GM18498 (cell line): ENCODE data around the gene SLC28A3.

ENCODE experiments used
- ATAC-seq: cut with Tn5 transposase; IDR thresholded peaks from one replicate; pipeline ENCODE4 v1.9.1; 2021; ENCODE audit warnings: mild to moderate bottlenecking, moderate library complexity; ENCODE audit not compliant: unreplicated experiment

The SLC28A3 gene

GRCh38 chr9:84301851-84302250 lies 38.7 kb downstream of the SLC28A3 start:
- ATAC-seq: no peak

DNA sequence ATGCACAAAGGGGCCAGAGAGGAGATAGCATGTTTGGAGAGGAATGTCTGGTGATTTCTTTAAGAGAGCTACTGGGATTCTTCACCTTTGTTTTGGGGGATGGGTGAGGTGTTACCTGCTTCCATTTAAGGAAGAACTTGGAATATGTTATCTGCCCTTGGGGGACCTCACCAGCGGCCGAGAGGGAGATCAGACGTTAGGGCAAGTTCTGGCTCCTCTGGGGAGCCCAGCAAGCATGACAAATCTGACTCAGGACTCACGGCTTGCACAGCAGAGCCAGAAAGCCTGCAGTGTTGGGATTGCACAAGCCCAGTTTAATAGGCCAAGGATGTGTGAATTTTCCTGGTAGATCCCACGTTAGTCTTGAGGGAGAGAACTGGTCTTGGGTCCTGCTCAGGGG lies 40.3 kb downstream of the SLC28A3 start:
- no peak for ATAC-seq

- no peak for ATAC-seq
Observed at GRCh38 chr9:84297162-84297821, 43.3 kb downstream of the SLC28A3 start.

DNA sequence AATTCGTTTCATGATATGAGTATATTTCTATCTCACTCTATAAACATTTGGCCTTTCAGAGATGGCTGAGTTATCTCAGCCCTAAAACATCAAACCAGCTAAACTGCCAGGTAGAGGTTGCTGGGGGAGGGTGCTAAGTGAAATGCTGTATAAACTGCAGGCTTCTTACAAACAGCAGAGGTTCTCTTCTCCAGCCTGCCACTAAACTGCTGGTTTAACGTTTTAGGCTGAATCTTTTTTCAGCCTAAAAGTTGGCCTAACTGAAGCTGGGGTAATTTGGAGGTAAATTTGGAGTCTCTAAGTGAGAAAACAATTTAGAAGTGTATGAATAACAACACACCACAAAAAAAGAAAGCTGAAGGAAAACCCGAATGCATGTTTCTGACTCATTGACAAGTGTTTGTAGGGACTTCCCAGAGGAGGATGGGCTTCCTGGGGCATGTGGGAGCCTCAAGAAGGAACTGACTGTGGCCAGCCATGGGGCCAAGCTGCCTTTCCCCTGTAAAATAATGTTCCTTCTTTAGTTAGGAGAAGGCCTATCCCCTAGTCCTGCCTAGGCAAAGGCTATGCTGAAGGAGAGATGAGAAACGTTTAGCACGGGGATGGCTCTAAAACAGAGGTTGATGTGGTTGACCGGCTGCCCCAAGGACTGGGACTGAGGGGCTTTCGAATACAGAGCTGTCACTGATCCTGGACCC lies 44.3 kb downstream of the SLC28A3 start:
- ATAC-seq: peak; percentile 47

- no peak for ATAC-seq
Observed at GRCh38 chr9:84294241-84294950, 46.2 kb downstream of the SLC28A3 start.

GRCh38 chr9:84293001-84293798 lies 47.4 kb downstream of the SLC28A3 start:
- ATAC-seq: peak; percentile 71

GRCh38 chr9:84285381-84285780 lies 55.2 kb downstream of the SLC28A3 start:
- peak; percentile 81 for ATAC-seq

- no peak for ATAC-seq
Observed at GRCh38 chr9:84283946-84284345, 56.6 kb downstream of the SLC28A3 start.

DNA sequence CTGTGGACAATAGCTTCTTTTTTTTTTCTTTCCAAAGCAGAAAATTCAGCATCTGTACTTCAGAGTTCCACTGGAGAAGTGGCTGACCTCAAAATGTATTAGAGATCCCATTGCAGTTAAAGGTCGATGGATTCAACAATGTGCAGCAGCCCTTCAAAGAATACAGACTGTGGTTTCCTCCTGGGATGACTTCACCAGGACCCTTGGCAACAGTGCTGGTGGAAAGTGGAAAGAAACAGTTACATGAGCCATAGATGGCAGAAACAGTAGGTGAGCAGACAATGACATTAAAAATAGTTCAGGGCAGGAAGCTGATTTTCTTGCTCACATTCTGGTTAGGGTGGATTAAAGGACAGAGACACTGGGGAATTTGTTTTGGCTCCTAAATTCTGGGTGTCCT lies 62.4 kb downstream of the SLC28A3 start:
- ATAC-seq: no peak

DNA sequence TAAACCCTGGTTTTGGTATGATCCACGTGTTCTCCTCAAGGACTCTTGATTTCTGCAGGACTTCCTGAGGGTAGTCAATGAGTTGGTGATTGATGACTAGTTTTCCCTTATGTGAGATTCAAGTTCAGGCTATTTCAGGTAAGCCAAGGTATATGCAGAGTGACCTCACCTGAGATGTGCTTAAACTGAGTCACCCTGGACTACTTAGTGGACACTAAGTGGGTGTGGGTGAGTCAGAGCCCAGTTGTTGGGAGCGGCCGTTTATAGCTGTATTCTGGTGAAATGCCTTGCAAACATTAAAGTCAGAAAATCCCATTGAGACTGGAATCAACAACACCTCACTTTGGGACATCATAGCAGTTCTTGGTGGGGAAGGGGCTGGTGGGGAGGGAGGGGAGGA lies 62.9 kb downstream of the SLC28A3 start:
- no peak for ATAC-seq

DNA sequence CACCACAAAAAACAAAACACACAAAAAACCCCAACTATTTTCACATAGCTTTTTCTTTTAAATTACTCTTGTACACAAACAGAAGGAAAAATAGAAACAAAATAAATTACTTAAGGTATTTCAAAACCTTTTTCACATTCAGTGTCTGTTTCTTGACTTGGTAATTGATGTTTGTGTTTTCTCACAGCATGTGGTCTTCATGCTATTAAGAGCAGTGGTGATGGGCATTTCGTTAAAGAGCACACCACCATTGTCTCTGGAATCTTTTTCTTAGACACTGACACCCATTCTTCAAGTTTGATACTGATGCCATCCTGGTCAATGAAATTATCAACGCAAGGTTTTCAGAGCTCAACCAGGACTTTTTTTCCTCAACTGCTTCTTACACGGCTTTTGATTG lies 63.8 kb downstream of the SLC28A3 start:
- no peak for ATAC-seq

DNA sequence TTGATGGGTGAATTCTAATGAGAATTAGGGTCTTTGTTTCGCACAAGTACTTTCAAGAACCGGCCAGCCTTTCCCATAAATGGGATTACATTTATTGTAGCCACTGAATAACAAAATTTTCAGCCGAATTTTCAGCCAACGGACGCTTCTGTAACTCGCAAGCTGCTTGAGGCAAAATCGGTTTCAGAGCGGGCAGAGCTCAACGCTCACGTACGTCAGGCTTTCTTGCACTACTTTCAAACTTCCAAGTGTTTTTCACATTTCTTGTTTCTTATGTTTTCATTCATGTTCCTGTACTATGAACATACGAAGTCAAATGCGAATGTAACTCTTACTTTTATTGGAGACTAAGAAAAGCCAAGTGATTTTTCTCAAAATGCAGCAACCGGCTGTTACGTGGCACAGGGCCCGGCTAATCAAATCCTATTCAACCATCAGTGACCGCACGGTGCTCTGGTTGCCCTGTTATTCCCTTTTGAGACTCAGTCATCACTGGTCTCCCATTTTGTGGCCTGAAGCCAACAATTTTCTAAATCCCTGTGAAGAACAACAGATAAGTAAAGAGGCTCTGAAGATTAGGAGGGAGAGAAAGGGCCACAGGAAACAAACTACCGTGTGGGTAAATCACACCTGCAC lies 68.5 kb downstream of the SLC28A3 start:
- ATAC-seq: no peak

GRCh38 chr9:84271531-84271900 lies 69.0 kb downstream of the SLC28A3 start:
- peak; percentile 97 for ATAC-seq

- ATAC-seq: peak; percentile 11
Observed at GRCh38 chr9:84270847-84271530, 69.6 kb downstream of the SLC28A3 start.

- ATAC-seq: no peak
Observed at GRCh38 chr9:84266087-84266561, 74.4 kb downstream of the SLC28A3 start.

DNA sequence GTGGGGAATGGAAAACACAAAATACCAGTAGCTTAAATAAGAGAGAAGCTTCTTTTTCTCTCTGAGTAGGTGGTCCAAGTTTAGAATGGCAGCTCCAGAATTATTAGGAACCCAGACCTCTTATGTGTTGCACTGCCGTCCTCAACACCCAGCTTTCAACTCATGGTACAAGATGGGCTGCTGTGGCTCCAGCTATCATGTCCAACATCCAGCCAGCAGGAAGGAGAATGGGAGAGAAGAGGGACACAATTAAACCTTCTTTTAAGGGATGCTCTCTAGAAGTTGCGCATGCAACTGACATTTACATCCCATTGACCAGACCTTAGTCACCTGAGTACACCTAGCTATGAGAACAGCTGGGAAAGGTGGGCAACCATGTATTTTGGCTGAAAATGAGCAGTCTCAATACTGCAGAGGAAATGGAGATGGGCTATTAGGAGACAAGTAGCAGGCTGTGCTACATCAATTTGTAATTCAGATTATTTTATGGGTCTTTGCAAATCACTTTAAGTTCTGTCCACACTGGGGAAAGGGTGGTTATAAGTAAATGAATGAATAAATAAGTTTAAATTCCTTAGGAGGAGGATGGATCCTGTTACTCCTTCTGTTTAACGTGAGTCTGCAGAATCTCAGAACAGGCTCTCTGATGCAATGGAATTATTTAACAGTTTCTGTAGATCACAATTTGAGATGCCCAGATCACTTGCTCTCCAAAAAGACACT lies 76.1 kb downstream of the SLC28A3 start:
- ATAC-seq: no peak

GRCh38 chr9:84261070-84261746 lies 79.3 kb downstream of the SLC28A3 start:
- ATAC-seq: peak; percentile 79

DNA sequence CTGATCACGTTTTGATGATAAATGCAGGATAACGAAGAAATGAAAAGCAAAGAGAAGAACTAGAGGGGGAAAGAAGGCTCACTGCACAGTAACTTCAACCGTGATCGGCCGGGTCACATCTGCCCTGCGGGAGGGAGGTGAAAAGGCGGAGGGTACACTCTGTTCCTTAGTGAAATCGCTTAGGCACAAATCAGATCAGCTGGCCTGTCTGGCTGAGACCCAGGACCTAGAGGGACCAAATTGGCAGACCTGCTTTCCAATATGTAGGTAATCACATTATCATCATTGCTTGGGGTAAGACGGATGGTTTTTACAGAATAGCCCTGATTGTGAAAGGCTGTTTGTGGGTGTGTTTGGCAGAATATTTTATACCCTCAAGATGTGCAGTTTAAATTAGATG lies 82.2 kb downstream of the SLC28A3 start:
- ATAC-seq: no peak

GRCh38 chr9:84255696-84256095 lies 84.9 kb downstream of the SLC28A3 start:
- no peak for ATAC-seq
